GM12875 (cell line): ENCODE data around the gene EXOC2.
A peak's percentile ranks its signal among the peaks of the same experiment; 100 is the strongest.

ENCODE experiments used
- H3K4me3 ChIP-seq: one replicate; pipeline ENCODE4 v1.5.1; 2011; ENCODE audit warnings: low read depth, low read length, control low read depth
- CTCF ChIP-seq: IDR thresholded peaks from 2 replicates; pipeline ENCODE4 v1.5.1; 2011; ENCODE audit warnings: low read depth, mild to moderate bottlenecking, control low read depth, inconsistent platforms, low read length, moderate library complexity, borderline replicate concordance; ENCODE audit not compliant: insufficient read depth

EXOC2 gene

DNA sequence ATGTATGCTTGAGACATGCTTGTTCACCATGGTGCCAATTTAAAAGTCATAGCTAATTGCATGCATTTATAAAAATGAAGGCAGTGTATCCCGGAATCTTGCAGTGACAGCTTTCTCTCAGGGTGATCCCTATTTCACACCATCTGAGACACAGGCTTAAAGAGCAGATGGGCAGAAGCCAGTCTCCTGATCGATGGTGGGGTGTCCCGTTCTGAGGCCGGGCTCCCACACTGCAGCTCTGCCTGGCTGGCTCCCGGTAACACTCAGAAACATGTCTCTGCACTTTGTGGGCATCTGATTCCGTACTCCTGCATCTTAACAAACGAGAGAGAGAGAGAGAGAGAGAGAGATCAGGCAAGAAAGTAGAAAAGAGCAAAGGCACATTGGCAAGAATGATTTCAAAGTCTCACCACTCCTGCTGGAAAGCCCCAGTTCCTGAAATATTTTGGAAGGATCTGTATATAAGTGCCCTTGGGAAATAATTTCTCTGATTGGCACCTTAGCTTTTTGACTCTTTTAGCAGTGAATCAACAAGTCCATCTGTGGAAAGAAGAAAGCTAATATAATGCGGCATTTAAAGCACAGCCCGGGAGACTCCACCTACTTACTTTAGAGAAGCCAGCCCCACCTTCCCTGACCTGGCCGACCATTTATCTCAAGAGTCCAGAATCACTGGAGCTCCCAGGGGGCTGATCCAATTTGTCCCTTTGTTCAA lies 36.8 kb upstream of the EXOC2 start:
- H3K4me3 ChIP-seq, result no peak overlapping the region
- TF ChIP-seq CTCF, result no peak

DNA sequence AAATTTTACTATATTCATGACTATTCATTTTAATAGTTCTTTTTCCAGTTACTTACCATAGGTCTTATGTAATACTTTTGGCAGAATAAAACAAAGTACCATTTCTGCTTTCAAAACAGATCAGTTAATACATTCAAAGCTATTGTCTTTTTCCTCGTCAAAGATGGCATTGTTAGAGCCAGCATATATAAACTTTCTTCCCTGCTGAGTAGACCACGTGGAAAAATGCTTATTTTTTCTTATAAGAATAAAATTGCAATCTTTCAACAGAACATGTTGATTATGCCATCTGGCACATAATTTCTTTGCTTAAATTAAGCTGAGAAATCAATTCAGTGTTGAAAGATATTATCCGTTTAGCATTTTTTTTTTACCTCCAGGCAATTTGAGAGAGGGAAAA lies 34.9 kb upstream of the EXOC2 start:
- no peak overlapping the region for H3K4me3 ChIP-seq
- TF ChIP-seq CTCF, result no peak

GRCh38 chr6:723540-723939 lies 30.6 kb upstream of the EXOC2 start:
- no peak overlapping the region for H3K4me3 ChIP-seq
- no peak for TF ChIP-seq CTCF

- TF ChIP-seq CTCF, result no peak
- no peak overlapping the region for H3K4me3 ChIP-seq
These were observed 29.7 kb upstream of the EXOC2 start for GRCh38 chr6:722608-723007.

DNA sequence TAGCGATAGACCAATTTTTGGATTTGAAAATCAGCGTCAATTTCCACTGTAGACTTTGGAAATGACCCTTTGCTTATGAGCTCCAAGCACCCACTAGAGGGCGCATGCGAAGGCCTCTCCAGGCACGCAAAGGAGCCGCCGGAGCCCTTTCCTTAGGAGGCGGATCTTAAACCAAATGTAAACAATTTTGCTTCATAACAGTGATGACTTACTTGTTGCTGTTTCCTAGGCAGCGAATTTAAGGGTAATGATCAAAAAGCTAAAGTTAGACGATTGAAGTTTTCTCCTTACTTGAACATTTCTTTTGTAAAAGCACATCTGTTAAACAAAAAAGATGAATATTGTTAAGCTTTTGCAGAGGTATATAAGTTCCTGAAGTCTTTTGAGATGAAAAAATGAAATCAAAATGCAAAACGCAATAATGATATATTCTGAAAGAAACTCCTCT lies 29.2 kb upstream of the EXOC2 start:
- H3K4me3 ChIP-seq, result no peak overlapping the region
- peak; percentile 87 for TF ChIP-seq CTCF

GRCh38 chr6:718345-718744 lies 25.4 kb upstream of the EXOC2 start:
- H3K4me3 ChIP-seq, result no peak overlapping the region
- no peak for TF ChIP-seq CTCF

DNA sequence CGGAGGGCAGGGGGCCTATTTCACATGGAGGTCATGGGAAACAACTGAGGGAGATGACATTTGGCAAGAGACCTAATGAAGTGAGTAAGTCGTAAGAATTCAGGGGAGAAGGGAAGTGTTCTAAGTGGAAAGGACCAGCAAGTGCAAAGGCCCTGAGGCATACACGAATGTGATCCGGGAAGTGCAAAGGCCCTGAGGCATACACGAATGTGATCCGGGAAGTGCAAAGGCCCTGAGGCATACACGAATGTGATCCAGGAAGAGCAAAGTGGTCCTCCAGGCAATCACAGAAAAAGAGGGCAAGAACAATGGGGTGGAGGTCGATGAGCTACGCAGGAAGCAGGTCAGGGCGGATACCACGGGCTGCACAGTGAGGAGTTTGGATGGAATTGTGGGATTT lies 24.2 kb upstream of the EXOC2 start:
- H3K4me3 ChIP-seq, result no peak overlapping the region
- no peak for TF ChIP-seq CTCF
